Fibroblast of lung (primary cell): Measurements from ENCODE around the gene EIF4E2. TPM values are rescaled to one million over a fixed set of nuclear protein-coding genes. Genes with fewer than 3 reads are reported as not detected.

Experiments
- DNase-seq, 2 donors: peaks; one replicate each; pipeline versions ENCODE4 v3.0.0 to v3.0.0-alpha.2; 2010; ENCODE audit warnings: low read depth in 2 of 2
- H2AFZ ChIP-seq: 2 replicates; pipeline ENCODE4 v1.5.1; 2012; ENCODE audit warnings: low read length, control low read depth, inconsistent platforms
- H3K27ac ChIP-seq: 2 replicates; pipeline ENCODE4 v1.5.1; 2011; ENCODE audit warnings: low read length, control low read depth; ENCODE audit not compliant: insufficient read depth
- H3K27me3 ChIP-seq: 2 replicates; pipeline ENCODE4 v1.5.1; 2011; ENCODE audit warnings: mild to moderate bottlenecking, low read length; ENCODE audit not compliant: control insufficient read depth, insufficient read depth
- H3K36me3 ChIP-seq: 2 replicates; pipeline ENCODE4 v1.5.1; 2011; ENCODE audit warnings: low read length; ENCODE audit not compliant: control insufficient read depth, insufficient read depth
- H3K4me1 ChIP-seq: 2 replicates; pipeline ENCODE4 v1.5.1; 2011; ENCODE audit warnings: low read length; ENCODE audit not compliant: control insufficient read depth, insufficient read depth; ENCODE audit errors: extremely low read depth
- H3K4me2 ChIP-seq: 2 replicates; pipeline ENCODE4 v1.5.1; 2011; ENCODE audit warnings: low read length, control low read depth; ENCODE audit not compliant: insufficient read depth; ENCODE audit errors: extremely low read depth
- H3K4me3 ChIP-seq, 4 experiments: fragments of 200-600 bp in 1 of 4; sonication (generic) in 1 of 4; replicated peaks in 1 of 4; 2 replicates each; pipeline ENCODE4 v1.5.1; 2011 to 2016; ENCODE audit warnings: low read length in 4 of 4, low read depth in 3 of 4, mild to moderate bottlenecking in 3 of 4, control low read depth in 2 of 4, inconsistent platforms in 1 of 4, mixed read lengths in 1 of 4; ENCODE audit not compliant: insufficient read depth in 1 of 4; ENCODE audit errors: control extremely low read depth in 1 of 4
- H3K79me2 ChIP-seq: 2 replicates; pipeline ENCODE4 v1.5.1; 2012; ENCODE audit warnings: mild to moderate bottlenecking, low read length, inconsistent platforms; ENCODE audit not compliant: control insufficient read depth, insufficient read depth
- H3K9ac ChIP-seq: 2 replicates; pipeline ENCODE4 v1.5.1; 2011; ENCODE audit warnings: mild to moderate bottlenecking, low read length, control low read depth; ENCODE audit not compliant: insufficient read depth
- H3K9me3 ChIP-seq: 2 replicates; pipeline ENCODE4 v1.5.1; 2012; ENCODE audit warnings: low read depth, low read length; ENCODE audit not compliant: control insufficient read depth, insufficient read depth
- H4K20me1 ChIP-seq: 2 replicates; pipeline ENCODE4 v1.5.1; 2011; ENCODE audit warnings: low read length; ENCODE audit not compliant: control insufficient read depth, insufficient read depth; ENCODE audit errors: extremely low read depth
- EZH2 ChIP-seq: IDR thresholded peaks from 2 replicates; pipeline ENCODE4 v1.5.1; 2012; ENCODE audit warnings: low read length, control low read depth, mild to moderate bottlenecking; ENCODE audit errors: missing control alignments
- polyA plus RNA-seq, 2 donors: library from polyadenylated mRNA; depleted of rRNA in 1 of 2; stranded (reverse) in 1 of 2; unstranded in 1 of 2; fragments of >200 nt; gene quantifications; 2 replicates each; pipeline ENCODE4 v1.2.1, GENCODE V29; 2011 to 2012; ENCODE audit warnings: missing spikeins in 1 of 2
- total RNA-seq: library from RNA; depleted of rRNA; stranded (reverse); fragments of >200 nt; gene quantifications from 2 replicates; pipeline ENCODE4 v1.2.1, GENCODE V29; 2014
- TF ChIP-seq, protein P1 (sequence below), 2 donors: IDR thresholded peaks in 1 of 2; conservative IDR thresholded peaks in 1 of 2; 1 replicate in 1 of 2; 2 replicates in 1 of 2; pipeline ENCODE4 v1.5.1; 2011 to 2012; ENCODE audit warnings: low read length in 2 of 2, control low read depth in 1 of 2, inconsistent platforms in 1 of 2, low read depth in 1 of 2, mild to moderate bottlenecking in 1 of 2

The EIF4E2 gene
- total and polyA plus RNA-seq, 2 donors (not counting 1 experiment from before 2014, with no cell fraction given) = 77.6 to 101 TPM

DNA sequence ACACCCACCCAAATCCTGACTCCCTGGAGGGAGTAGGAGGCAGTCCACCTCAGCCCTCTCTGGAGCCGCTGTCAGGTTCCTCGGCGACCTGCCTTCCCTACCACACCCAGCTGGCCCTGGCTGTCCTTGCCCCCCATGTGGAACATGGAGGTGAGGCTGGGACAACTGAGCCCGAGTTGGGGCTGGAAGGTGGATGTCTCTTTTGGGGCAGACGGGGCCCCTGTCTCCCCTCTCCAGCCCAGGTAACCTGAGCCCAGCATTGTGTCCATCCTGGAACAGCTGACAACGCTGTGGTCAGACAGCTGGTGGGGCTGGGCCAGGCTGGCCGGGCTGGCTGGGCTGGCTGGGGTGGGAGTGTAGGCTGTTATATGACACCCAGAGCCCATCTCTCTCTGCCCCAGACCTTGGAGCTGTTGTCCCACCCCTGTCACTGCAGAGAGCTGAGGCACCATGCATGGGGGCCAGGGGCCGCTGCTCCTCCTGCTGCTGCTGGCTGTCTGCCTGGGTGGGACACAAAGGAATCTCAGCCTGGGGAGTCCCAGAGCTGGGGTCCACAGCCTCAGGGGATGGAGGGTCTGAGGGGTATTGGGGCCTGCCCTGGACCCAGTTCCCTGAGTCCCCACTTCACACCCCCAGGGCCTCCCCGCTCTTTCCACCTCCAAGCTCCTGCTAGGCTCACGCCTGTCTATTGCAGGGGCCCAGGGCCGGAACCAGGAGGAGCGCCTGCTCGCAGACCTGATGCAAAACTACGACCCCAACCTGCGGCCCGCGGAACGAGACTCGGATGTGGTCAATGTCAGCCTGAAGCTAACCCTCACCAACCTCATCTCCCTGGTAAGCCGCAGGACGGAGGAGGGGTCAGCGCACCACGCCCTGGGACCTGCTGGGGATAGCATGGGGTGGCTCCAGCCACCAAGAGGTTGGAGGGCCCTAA, 10.9 kb upstream of the EIF4E2 start, which contains the start of gene CHRNG:
Gene CHRNG, plus strand, starts transcription at position 395 of the 934 bp plus-strand sequence. Its CDS starts 56 bp downstream, at position 451.
- Histone ChIP-seq H3K36me3 (no peaks in the 10 kb centered on the region), H3K27ac (no peak within 1 kb of the TSS), H3K4me3 (no peak within 1 kb of the TSS), H3K79me2 (no peaks in the 10 kb centered on the region), H3K4me2 (no peak within 1 kb of the TSS), H3K9ac (no peak within 1 kb of the TSS), H4K20me1 (no peaks in the 10 kb centered on the region), H3K27me3 (peaks cover 6% of the 10 kb centered on the region), H3K9me3 (no peaks in the 10 kb centered on the region), H2AFZ (no peak within 1 kb of the TSS), H3K4me1 (no peaks in the 10 kb centered on the region)
- TF ChIP-seq EZH2 = no peak
- TF ChIP-seq, protein P1, sequence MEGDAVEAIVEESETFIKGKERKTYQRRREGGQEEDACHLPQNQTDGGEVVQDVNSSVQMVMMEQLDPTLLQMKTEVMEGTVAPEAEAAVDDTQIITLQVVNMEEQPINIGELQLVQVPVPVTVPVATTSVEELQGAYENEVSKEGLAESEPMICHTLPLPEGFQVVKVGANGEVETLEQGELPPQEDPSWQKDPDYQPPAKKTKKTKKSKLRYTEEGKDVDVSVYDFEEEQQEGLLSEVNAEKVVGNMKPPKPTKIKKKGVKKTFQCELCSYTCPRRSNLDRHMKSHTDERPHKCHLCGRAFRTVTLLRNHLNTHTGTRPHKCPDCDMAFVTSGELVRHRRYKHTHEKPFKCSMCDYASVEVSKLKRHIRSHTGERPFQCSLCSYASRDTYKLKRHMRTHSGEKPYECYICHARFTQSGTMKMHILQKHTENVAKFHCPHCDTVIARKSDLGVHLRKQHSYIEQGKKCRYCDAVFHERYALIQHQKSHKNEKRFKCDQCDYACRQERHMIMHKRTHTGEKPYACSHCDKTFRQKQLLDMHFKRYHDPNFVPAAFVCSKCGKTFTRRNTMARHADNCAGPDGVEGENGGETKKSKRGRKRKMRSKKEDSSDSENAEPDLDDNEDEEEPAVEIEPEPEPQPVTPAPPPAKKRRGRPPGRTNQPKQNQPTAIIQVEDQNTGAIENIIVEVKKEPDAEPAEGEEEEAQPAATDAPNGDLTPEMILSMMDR (conservative IDR thresholded peaks at IDR 0.05 in 1 of 2, IDR thresholded peaks at IDR 0.05 in 1 of 2; ENCODE audit: low read depth in 1 of 2, low read length in 2 of 2) = no peak
- no peak for DNase-seq

DNA sequence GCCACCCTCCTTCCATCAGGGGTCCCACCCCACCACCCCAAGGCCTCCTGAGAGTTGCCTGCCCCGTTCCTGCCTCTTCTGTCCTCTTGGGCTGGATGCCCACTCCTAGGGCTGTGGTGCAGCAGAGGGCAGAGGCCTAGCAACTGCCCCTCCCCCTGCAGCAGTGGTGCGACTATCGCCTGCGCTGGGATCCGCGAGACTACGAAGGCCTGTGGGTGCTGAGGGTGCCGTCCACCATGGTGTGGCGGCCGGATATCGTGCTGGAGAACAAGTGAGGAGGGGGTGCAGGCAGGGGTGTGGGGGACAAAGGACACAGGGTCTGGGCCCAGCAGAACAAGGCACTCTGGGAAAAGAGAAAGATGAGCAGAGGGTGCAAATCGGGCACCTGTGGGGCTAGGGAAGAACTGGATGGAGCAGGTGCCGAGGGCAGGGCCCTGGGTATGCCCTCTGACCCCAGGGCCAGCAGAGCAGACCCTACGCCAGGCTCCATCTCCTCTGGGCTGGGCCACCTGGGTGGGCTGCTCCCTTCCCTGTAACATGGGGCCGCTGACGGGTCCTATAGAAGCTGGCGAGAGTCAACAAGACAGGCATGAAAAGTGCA, 9.9 kb upstream of the EIF4E2 start:
- Histone ChIP-seq H4K20me1 (no peaks in the 10 kb centered on the region), H3K9me3 (no peaks in the 10 kb centered on the region), H3K27me3 (peaks cover 6% of the 10 kb centered on the region), H3K27ac (no peak overlapping the region), H3K4me2 (no peak overlapping the region), H3K9ac (no peak overlapping the region), H2AFZ (no peak overlapping the region), H3K4me3 (no peak overlapping the region), H3K79me2 (no peaks in the 10 kb centered on the region), H3K36me3 (no peaks in the 10 kb centered on the region), H3K4me1 (no peaks in the 10 kb centered on the region)
- DNase-seq = no peak
- no peak for TF ChIP-seq EZH2
- TF ChIP-seq, protein P1 (conservative IDR thresholded peaks at IDR 0.05 in 1 of 2, IDR thresholded peaks at IDR 0.05 in 1 of 2; ENCODE audit: low read depth in 1 of 2, low read length in 2 of 2) = no peak

DNA sequence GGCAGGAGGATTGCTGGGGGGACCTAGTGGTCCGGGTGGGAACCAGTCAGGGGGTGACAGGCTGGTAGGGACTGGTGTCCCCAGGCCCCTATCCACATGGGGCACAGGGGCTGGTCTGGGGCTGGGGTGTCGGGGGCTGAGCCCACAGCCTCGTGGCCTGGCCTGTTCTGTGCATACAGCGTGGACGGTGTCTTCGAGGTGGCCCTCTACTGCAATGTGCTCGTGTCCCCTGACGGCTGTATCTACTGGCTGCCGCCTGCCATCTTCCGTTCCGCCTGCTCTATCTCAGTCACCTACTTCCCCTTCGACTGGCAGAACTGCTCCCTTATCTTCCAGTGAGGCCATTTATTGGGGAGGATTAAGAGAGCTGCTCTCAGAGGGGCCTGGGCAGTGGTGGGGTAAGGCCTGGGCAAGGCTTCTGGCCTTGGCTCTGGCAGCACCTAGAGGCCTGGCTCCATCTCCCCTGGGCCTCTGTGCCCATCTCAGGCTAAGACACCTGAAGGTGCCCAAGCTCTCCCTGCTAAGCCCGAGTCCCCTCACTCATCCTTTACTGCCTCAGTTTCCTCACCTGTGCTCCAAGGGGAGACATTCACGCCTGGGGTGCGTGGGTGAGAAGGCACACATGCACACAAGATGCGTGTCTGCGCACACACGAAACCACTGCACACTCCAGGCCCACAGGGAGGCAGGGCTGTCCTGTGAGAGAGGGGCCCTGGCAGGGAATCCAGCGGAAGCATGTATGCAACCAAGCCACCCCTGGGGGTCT, 9.1 kb upstream of the EIF4E2 start:
- Histone ChIP-seq H3K4me1 (no peaks in the 10 kb centered on the region), H4K20me1 (no peaks in the 10 kb centered on the region), H3K79me2 (no peaks in the 10 kb centered on the region), H3K9me3 (no peaks in the 10 kb centered on the region), H3K4me3 (no peak overlapping the region), H2AFZ (no peak overlapping the region), H3K4me2 (no peak overlapping the region), H3K27me3 (peaks cover 6% of the 10 kb centered on the region), H3K9ac (no peak overlapping the region), H3K27ac (no peak overlapping the region), H3K36me3 (no peaks in the 10 kb centered on the region)
- DNase-seq = no peak
- TF ChIP-seq EZH2 = no peak
- TF ChIP-seq, protein P1 (conservative IDR thresholded peaks at IDR 0.05 in 1 of 2, IDR thresholded peaks at IDR 0.05 in 1 of 2; ENCODE audit: low read depth in 1 of 2, low read length in 2 of 2) = no peak
